CD4-positive, CD25-positive, alpha-beta regulatory T cell (primary cell): ENCODE data around the gene RIN2. TPM values are rescaled to one million over a fixed set of nuclear protein-coding genes. Genes with fewer than 3 reads are reported as not detected.

Source experiments
- ATAC-seq, 2 donors: fragments of 150-1000 bp; cut with Tn5 transposase; one replicate each; pipeline ENCODE4 v1.10.0; 2021; ENCODE audit warnings: low read depth in 2 of 2, moderate number of reproducible peaks in 2 of 2, moderate library complexity in 1 of 2
- DNase-seq, 3 donors: peaks; one replicate each; pipeline versions ENCODE4 v3.0.0 to v3.0.0-alpha.2; 2012 to 2022; ENCODE audit warnings: mixed read lengths in 1 of 3
- H3K27ac ChIP-seq: one replicate; pipeline ENCODE4 v1.7.0; 2013; ENCODE audit warnings: mild to moderate bottlenecking, low read length; ENCODE audit not compliant: insufficient read depth, poor library complexity, severe bottlenecking
- H3K27me3 ChIP-seq: one replicate; pipeline ENCODE4 v1.7.0; 2013; ENCODE audit warnings: low read length; ENCODE audit not compliant: control insufficient read depth, insufficient read depth
- H3K36me3 ChIP-seq: one replicate; pipeline ENCODE4 v1.7.0; 2013; ENCODE audit warnings: mild to moderate bottlenecking, low read length, moderate library complexity; ENCODE audit not compliant: control insufficient read depth, insufficient read depth
- H3K4me1 ChIP-seq: 2 replicates; pipeline ENCODE4 v1.7.0; 2013; ENCODE audit warnings: mild to moderate bottlenecking, low read length; ENCODE audit not compliant: insufficient read depth, control insufficient read depth, poor library complexity, severe bottlenecking
- H3K4me3 ChIP-seq: one replicate; pipeline ENCODE4 v1.7.0; 2013; ENCODE audit warnings: low read depth, mild to moderate bottlenecking, low read length, moderate library complexity
- H3K9me3 ChIP-seq, 2 experiments: 1 replicate in 1 of 2; 2 replicates in 1 of 2; pipeline ENCODE4 v1.7.0; 2013; ENCODE audit warnings: low read length in 2 of 2, mild to moderate bottlenecking in 1 of 2, moderate library complexity in 1 of 2; ENCODE audit not compliant: control insufficient read depth in 2 of 2
- H3K27ac Mint-ChIP-seq, 3 donors: one replicate each; pipeline ENCODE4 v1.8.0; 2020 to 2022; ENCODE audit warnings: mild to moderate bottlenecking in 3 of 3, mixed read lengths in 3 of 3, moderate library complexity in 2 of 3
- H3K27me3 Mint-ChIP-seq: one replicate; pipeline ENCODE4 v1.8.0; 2022; ENCODE audit warnings: mild to moderate bottlenecking, mixed read lengths
- H3K36me3 Mint-ChIP-seq: one replicate; pipeline ENCODE4 v1.8.0; 2020; ENCODE audit warnings: mixed read lengths
- H3K4me1 Mint-ChIP-seq, 4 donors: one replicate each; pipeline ENCODE4 v1.8.0; 2020 to 2022; ENCODE audit warnings: mixed read lengths in 4 of 4, mild to moderate bottlenecking in 1 of 4
- H3K4me3 Mint-ChIP-seq, 4 donors: one replicate each; pipeline ENCODE4 v1.8.0; 2020 to 2022; ENCODE audit warnings: mild to moderate bottlenecking in 4 of 4, mixed read lengths in 4 of 4, moderate library complexity in 3 of 4
- H3K9me3 Mint-ChIP-seq, 7 donors: one replicate each; pipeline ENCODE4 v1.8.0; 2020 to 2022; ENCODE audit warnings: mixed read lengths in 7 of 7, mild to moderate bottlenecking in 3 of 7, moderate library complexity in 2 of 7
- polyA plus RNA-seq, 4 donors: library from polyadenylated mRNA; unstranded; fragments of 300-500 nt; fragmentation: Illumina TruSeq; gene quantifications; one replicate each; pipeline ENCODE4 v1.2.3, GENCODE V29; 2021
- total RNA-seq: library from RNA; stranded (reverse); gene quantifications from one replicate; pipeline ENCODE4 v1.2.3, GENCODE V29; 2022

The RIN2 gene
- total and polyA plus RNA-seq, 5 donors from 2014 or later, result 0.57 TPM; not detected in 4

- no peaks in the 10 kb centered on the region for H3K36me3 Mint-ChIP-seq
- ATAC-seq, result no peak
- Histone ChIP-seq H3K9me3 (no peaks in the 10 kb centered on the region), H3K4me3 (no peak overlapping the region), H3K4me1 (no peaks in the 10 kb centered on the region), H3K27me3 (no peaks in the 10 kb centered on the region), H3K27ac (no peak overlapping the region), H3K36me3 (no peaks in the 10 kb centered on the region)
- no peak overlapping the region for H3K27ac Mint-ChIP-seq
- no peaks in the 10 kb centered on the region for H3K4me1 Mint-ChIP-seq
- peaks cover 0 to 3% (median 0%) of the 10 kb centered on the region in 7 donors for H3K9me3 Mint-ChIP-seq
- H3K27me3 Mint-ChIP-seq, result no peaks in the 10 kb centered on the region
- DNase-seq, result no peak
- no peak overlapping the region for H3K4me3 Mint-ChIP-seq
Observed at GRCh38 chr20:19715986-19716385, 42.1 kb upstream of the RIN2 start.

DNA sequence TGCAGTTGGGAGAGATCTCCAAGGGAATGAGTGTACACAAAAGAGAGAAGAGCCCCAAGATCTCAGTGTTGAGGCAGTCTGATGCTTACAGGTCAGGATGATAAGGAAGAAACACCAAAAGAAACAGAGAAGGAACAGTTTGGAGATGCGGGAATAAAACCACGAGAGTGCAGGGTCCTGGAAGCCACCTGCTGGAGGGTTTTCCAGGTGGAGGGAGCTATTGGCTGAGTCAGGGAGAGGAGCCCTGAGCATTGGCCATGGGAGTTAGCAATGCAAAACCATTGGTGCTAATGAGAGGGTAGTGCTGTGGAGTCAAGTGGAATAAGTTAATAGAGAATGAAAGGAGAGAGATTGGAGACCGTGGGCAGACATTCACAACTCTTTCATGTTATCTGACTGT lies 39.2 kb upstream of the RIN2 start:
- Histone ChIP-seq H3K27me3 (no peaks in the 10 kb centered on the region), H3K36me3 (no peaks in the 10 kb centered on the region), H3K4me3 (no peak overlapping the region), H3K27ac (no peak overlapping the region), H3K4me1 (no peaks in the 10 kb centered on the region), H3K9me3 (no peaks in the 10 kb centered on the region)
- ATAC-seq (no peak), DNase-seq (no peak)
- Mint-ChIP-seq H3K27me3 (no peaks in the 10 kb centered on the region), H3K9me3 (peaks cover 0 to 3% (median 0%) of the 10 kb centered on the region in 7 donors), H3K4me3 (no peak overlapping the region), H3K36me3 (no peaks in the 10 kb centered on the region), H3K4me1 (no peaks in the 10 kb centered on the region), H3K27ac (no peak overlapping the region)

- Histone ChIP-seq H3K4me3 (no peak overlapping the region), H3K27ac (no peak overlapping the region), H3K9me3 (no peaks in the 10 kb centered on the region), H3K36me3 (no peaks in the 10 kb centered on the region), H3K4me1 (no peaks in the 10 kb centered on the region), H3K27me3 (no peaks in the 10 kb centered on the region)
- ATAC-seq (no peak), DNase-seq (no peak)
- peaks cover 0 to 2% (median 0%) of the 10 kb centered on the region in 7 donors for H3K9me3 Mint-ChIP-seq
- no peak overlapping the region for H3K4me3 Mint-ChIP-seq
- no peak overlapping the region for H3K27ac Mint-ChIP-seq
- H3K36me3 Mint-ChIP-seq, result no peaks in the 10 kb centered on the region
- no peaks in the 10 kb centered on the region for H3K27me3 Mint-ChIP-seq
- no peaks in the 10 kb centered on the region for H3K4me1 Mint-ChIP-seq
Observed at GRCh38 chr20:19720991-19721390, 37.1 kb upstream of the RIN2 start.

- Mint-ChIP-seq H3K4me1 (no peaks in the 10 kb centered on the region), H3K9me3 (no peaks in the 10 kb centered on the region), H3K27me3 (no peaks in the 10 kb centered on the region), H3K4me3 (no peak overlapping the region), H3K36me3 (no peaks in the 10 kb centered on the region), H3K27ac (no peak overlapping the region)
- no peaks in the 10 kb centered on the region for H3K27me3 ChIP-seq
- H3K36me3 ChIP-seq, result no peaks in the 10 kb centered on the region
- no peaks in the 10 kb centered on the region for H3K9me3 ChIP-seq
- ATAC-seq (no peak), DNase-seq (no peak)
- no peaks in the 10 kb centered on the region for H3K4me1 ChIP-seq
- no peak overlapping the region for H3K27ac ChIP-seq
- H3K4me3 ChIP-seq, result no peak overlapping the region
Observed at GRCh38 chr20:19723051-19723450, 35.0 kb upstream of the RIN2 start.

DNA sequence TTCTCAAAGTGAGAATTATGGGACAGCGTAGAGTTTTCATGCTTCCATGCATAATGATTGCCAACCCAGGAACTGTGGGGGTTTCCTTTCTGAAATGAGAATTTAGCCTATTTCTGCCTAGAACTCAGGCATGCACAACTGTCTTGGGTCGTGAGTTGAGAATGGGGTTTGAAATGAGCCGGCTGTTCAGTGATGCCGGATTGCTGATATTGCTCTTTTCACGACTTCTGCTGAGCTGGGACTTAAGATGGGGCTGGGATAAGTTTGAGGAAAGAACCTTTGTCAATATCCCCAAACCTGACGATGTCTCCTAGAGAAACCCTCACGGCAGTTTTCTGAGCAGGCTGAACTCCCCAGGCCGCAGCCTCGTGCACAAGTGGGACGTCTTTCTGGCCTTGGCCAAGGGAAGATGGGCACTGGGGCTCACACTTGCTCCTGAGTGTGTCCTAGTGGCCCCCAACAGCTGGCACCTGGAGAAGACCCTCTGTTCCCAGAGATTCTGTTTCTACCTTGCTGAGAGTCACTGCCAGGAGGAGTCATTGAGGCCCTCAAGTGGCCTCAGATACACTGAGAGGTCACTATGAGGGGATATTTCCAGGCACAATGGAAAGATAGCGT lies 34.1 kb upstream of the RIN2 start:
- Mint-ChIP-seq H3K27me3 (no peaks in the 10 kb centered on the region), H3K27ac (no peak overlapping the region), H3K4me3 (no peak overlapping the region), H3K36me3 (no peaks in the 10 kb centered on the region), H3K4me1 (no peaks in the 10 kb centered on the region), H3K9me3 (no peaks in the 10 kb centered on the region)
- ATAC-seq (no peak), DNase-seq (no peak)
- H3K4me1 ChIP-seq, result no peaks in the 10 kb centered on the region
- H3K9me3 ChIP-seq, result no peaks in the 10 kb centered on the region
- H3K27ac ChIP-seq, result no peak overlapping the region
- H3K36me3 ChIP-seq, result no peaks in the 10 kb centered on the region
- H3K27me3 ChIP-seq, result no peaks in the 10 kb centered on the region
- H3K4me3 ChIP-seq, result no peak overlapping the region

DNA sequence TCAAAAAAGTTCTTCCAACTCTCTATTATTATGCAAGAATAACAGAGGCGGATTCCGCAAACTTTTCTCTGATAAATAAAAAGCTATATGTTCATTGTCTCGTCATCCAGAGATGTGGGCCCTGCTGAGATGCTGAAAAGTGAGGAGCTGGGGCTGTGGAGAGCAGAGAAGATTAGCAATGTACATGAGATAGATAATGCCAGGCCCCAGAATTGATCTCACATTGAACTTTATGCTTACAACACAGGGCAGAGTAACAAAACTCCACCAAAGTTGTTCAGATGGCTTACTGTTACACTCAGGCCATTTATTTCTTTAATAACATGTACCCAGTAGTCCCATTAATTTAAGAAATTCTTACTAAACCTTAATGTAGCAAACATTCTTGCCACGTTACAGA lies 32.7 kb upstream of the RIN2 start:
- Mint-ChIP-seq H3K27me3 (no peaks in the 10 kb centered on the region), H3K4me3 (no peak overlapping the region), H3K27ac (no peak overlapping the region), H3K36me3 (no peaks in the 10 kb centered on the region), H3K9me3 (no peaks in the 10 kb centered on the region), H3K4me1 (no peaks in the 10 kb centered on the region)
- no peak overlapping the region for H3K27ac ChIP-seq
- H3K4me1 ChIP-seq, result no peaks in the 10 kb centered on the region
- ATAC-seq (no peak), DNase-seq (no peak)
- no peaks in the 10 kb centered on the region for H3K9me3 ChIP-seq
- H3K36me3 ChIP-seq, result no peaks in the 10 kb centered on the region
- no peak overlapping the region for H3K4me3 ChIP-seq
- no peaks in the 10 kb centered on the region for H3K27me3 ChIP-seq

DNA sequence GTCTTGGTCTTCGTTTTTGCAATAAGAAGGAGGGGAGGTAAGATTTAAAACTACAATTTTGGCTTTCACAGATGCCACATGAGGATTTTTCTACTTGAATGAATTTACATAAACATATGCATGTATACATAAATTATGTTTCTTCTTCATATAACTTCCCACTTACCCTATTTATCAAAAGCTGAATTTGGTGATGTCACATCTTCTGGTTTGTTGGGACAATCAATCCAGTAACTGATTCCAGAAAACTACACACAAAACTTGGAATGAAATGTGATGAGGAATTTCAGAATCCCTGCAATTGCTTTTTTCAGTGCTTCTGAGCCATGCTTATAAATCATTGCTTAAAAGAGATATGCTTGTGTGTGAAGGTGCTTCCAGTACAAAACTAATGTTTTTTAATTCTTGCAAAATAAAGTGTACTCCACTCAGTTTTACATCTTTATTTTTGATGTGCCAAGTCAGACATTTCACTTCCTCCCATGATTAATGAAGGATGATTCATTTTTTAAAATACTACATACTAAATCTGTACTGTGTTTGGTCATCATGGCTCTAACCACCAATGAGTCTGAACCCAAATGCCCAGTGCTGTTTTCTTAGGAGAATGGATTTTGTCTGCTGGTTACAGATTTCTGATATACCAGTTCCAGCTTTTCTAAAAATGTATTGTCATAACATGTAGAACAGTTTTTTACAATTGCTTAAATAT lies 32.1 kb upstream of the RIN2 start:
- Mint-ChIP-seq H3K27me3 (no peaks in the 10 kb centered on the region), H3K4me3 (no peak overlapping the region), H3K4me1 (no peaks in the 10 kb centered on the region), H3K27ac (no peak overlapping the region), H3K36me3 (no peaks in the 10 kb centered on the region), H3K9me3 (no peaks in the 10 kb centered on the region)
- H3K36me3 ChIP-seq, result no peaks in the 10 kb centered on the region
- DNase-seq, result no peak
- no peak overlapping the region for H3K27ac ChIP-seq
- H3K27me3 ChIP-seq, result no peaks in the 10 kb centered on the region
- H3K4me3 ChIP-seq, result no peak overlapping the region
- ATAC-seq, result no peak
- no peaks in the 10 kb centered on the region for H3K4me1 ChIP-seq
- no peaks in the 10 kb centered on the region for H3K9me3 ChIP-seq

GRCh38 chr20:19727251-19727847 lies 30.7 kb upstream of the RIN2 start:
- H3K27me3 Mint-ChIP-seq, result no peaks in the 10 kb centered on the region
- H3K27ac Mint-ChIP-seq, result no peak overlapping the region
- no peak for DNase-seq
- no peak for ATAC-seq
- Histone ChIP-seq H3K4me3 (no peak overlapping the region), H3K9me3 (no peaks in the 10 kb centered on the region), H3K27me3 (no peaks in the 10 kb centered on the region), H3K36me3 (no peaks in the 10 kb centered on the region), H3K27ac (no peak overlapping the region), H3K4me1 (no peaks in the 10 kb centered on the region)
- no peaks in the 10 kb centered on the region for H3K4me1 Mint-ChIP-seq
- H3K9me3 Mint-ChIP-seq, result no peaks in the 10 kb centered on the region
- no peak overlapping the region for H3K4me3 Mint-ChIP-seq
- H3K36me3 Mint-ChIP-seq, result no peaks in the 10 kb centered on the region
